ENCODE measurements around the gene CAPNS2. TPM values are rescaled to one million over a fixed set of nuclear protein-coding genes. Genes with fewer than 3 reads are reported as not detected.

The CAPNS2 gene
- total and polyA plus RNA-seq, 2 of the 8 experiments (the other 6 are each of a cell fraction or from before 2014, with no cell fraction given) = not detected

DNA sequence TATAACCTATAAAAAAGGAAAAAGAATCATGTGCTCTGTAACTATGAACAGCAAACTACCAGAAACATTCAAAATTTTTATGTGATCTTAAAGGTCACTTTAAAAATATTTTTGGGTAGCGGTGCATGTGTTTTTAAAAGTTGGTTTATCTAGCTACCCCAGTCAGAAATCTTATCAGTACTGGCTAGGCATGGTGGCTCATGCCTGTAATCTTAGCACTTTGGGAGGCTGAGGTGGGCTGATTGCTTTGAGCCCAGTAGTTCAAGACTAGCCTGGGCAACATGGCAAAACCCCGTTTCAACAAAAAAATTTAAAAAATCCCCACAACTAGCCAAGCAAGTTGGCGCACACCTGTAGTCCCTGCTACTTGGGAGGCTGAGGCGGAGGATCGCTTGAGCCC is 3.7 kb downstream of the CAPNS2 start:
- no peak overlapping the region for H2BK20ac ChIP-seq (ENCODE audit: low read length)
- H4K20me1 ChIP-seq (replicated peaks in 1 of 2; ENCODE audit: control insufficient read depth in 1 of 2, insufficient read depth in 2 of 2, low read length in 2 of 2) = no peaks in the 10 kb centered on the region
- no peak overlapping the region for H3K4me3 ChIP-seq (ENCODE audit: extremely low read depth in 1 of 4, insufficient read depth in 2 of 4, low read depth in 3 of 4, low read length in 4 of 4)
- no peak overlapping the region for H2BK120ac ChIP-seq (replicated peaks; ENCODE audit: low read depth, low read length)
- CTCF ChIA-PET (ENCODE audit: partially characterized antibody) = interaction anchor here (3.2 kb wide), 1 partner anchor 131 kb away, joined by 8 read pairs; no protein-coding TSS in a partner anchor
- no peak overlapping the region for H3K27ac ChIP-seq (ENCODE audit: low read depth, low read length)
- no peak overlapping the region for H3K4ac ChIP-seq (replicated peaks; ENCODE audit: insufficient read length, low read depth, low read length)
- H3K18ac ChIP-seq (ENCODE audit: extremely low read depth, low read length) = no peak overlapping the region
- DNase-seq (ENCODE audit: low read depth in 1 of 2, low spot score in 2 of 2) = no peak
- H3K4me1 ChIP-seq (replicated peaks in 1 of 4; ENCODE audit: control insufficient read depth in 3 of 4, insufficient read depth in 4 of 4, low read length in 3 of 4) = no peaks in the 10 kb centered on the region
- H4K5ac ChIP-seq (ENCODE audit: insufficient read length, low read depth, low read length) = no peak overlapping the region
- no peak overlapping the region for H3K4me2 ChIP-seq (ENCODE audit: insufficient read depth in 1 of 2, low read depth in 2 of 2, low read length in 2 of 2)
- no peaks in the 10 kb centered on the region for H3K36me3 ChIP-seq (ENCODE audit: control insufficient read depth in 2 of 4, insufficient read depth in 4 of 4, low read length in 3 of 4)
- no peak overlapping the region for H4K91ac ChIP-seq (replicated peaks; ENCODE audit: insufficient read length, low read length)
- no peaks in the 10 kb centered on the region for H3K9me3 ChIP-seq (ENCODE audit: insufficient read depth in 2 of 2, low read depth in 1 of 2, low read length in 1 of 2)
- no peak overlapping the region for H3K56ac ChIP-seq (replicated peaks; ENCODE audit: insufficient read length, low read depth, low read length)
- H3K79me2 ChIP-seq (ENCODE audit: control insufficient read depth in 1 of 2, insufficient read depth in 2 of 2, low read length in 2 of 2) = no peaks in the 10 kb centered on the region
- H3K23me2 ChIP-seq (ENCODE audit: low read depth, low read length) = no peaks in the 10 kb centered on the region
- no peak overlapping the region for H3K14ac ChIP-seq (ENCODE audit: insufficient read length)
- no peak overlapping the region for H2AK5ac ChIP-seq (ENCODE audit: low read depth, low read length)
- POLR2A ChIA-PET (ENCODE audit: partially characterized antibody) = interaction anchor here (1.1 kb wide), 1 partner anchor 15 kb away, joined by 3 read pairs; no protein-coding TSS in a partner anchor
- no peak overlapping the region for H2BK12ac ChIP-seq (ENCODE audit: low read depth, low read length)
- no peak overlapping the region for H3K23ac ChIP-seq (ENCODE audit: insufficient read length)
- TF ChIP-seq SAP30 (IDR thresholded peaks at IDR 0.05; ENCODE audit: insufficient read depth, insufficient replicate concordance, low read length) = no peak
- TF ChIP-seq CTBP2 (IDR thresholded peaks at IDR 0.05; ENCODE audit: borderline replicate concordance, insufficient read depth, insufficient read length, low read length) = no peak
- TF ChIP-seq CBX8 (IDR thresholded peaks at IDR 0.05; ENCODE audit: borderline replicate concordance, low read depth, low read length) = no peak
- no peak for TF ChIP-seq MAFK (IDR thresholded peaks at IDR 0.05; ENCODE audit: low read depth, low read length)
- no peak for TF ChIP-seq BRCA1 (IDR thresholded peaks at IDR 0.05; ENCODE audit: low read depth, low read length)
- no peak for TF ChIP-seq TAF1 (IDR thresholded peaks at IDR 0.05; ENCODE audit: low read depth, low read length)
- H4K8ac ChIP-seq (ENCODE audit: extremely low read depth, insufficient read depth, low read length) = no peak overlapping the region
- 93% methylated on average over 5 of the region's 5 CpGs; no CpG with 5 or more reads in 1 of the 2 experiments for WGBS, 2 experiments (ENCODE audit: extremely low coverage in 1 of 2, insufficient coverage in 1 of 2, insufficient read length in 1 of 2, insufficient replicate concordance in 2 of 2, low coverage in 1 of 2, low lambda C conversion rate in 2 of 2, missing lambda C conversion rate in 1 of 2)
- no peak for FAIRE-seq
- no peaks in the 10 kb centered on the region for H3K27me3 ChIP-seq (replicated peaks in 1 of 4; ENCODE audit: control insufficient read depth in 3 of 4, extremely low read depth in 1 of 4, insufficient read depth in 3 of 4, low read length in 3 of 4)
- H3K9ac ChIP-seq (replicated peaks in 1 of 4; ENCODE audit: extremely low read depth in 1 of 4, low read depth in 3 of 4, low read length in 3 of 4) = no peak overlapping the region
- no peak overlapping the region for H2BK15ac ChIP-seq (ENCODE audit: low read length)
- H3K79me1 ChIP-seq (ENCODE audit: low read depth, low read length) = no peaks in the 10 kb centered on the region
- no peak overlapping the region for H2AFZ ChIP-seq (ENCODE audit: low read length)
- H2BK5ac ChIP-seq (ENCODE audit: low read depth, low read length) = no peak overlapping the region
